Right lobe of liver (tissue), 5 donors: ENCODE results near the gene EPHA2. TPM values are rescaled to one million over a fixed set of nuclear protein-coding genes. Genes with fewer than 3 reads are reported as not detected.

Experiments used
- total RNA-seq, 6 experiments: library from RNA; depleted of rRNA in 2 of 6; stranded (reverse); fragments of >200 nt in 2 of 6; fragmentation: NEBNext Ultra II Directional in 3 of 6; extraction: Animal tissue kit (Norgen Biotek cat#: 25700) in 3 of 6; gene quantifications; one replicate each; pipeline versions ENCODE4 v1.1.0 to v1.2.4, GENCODE V29; 2016 to 2023
- donor health status: DM: no; HTN: no; CAD: no.
- donor health status: DM: no; HTN: no; CAD: no.
- donor health status: DM: no; HTN: yes; CAD: no.
- donor health status: DM: no; HTN: yes; CAD: no.

Gene EPHA2
- total RNA-seq, 6 experiments from 2014 or later: 6.0 to 14.7 (median 10.8) TPM

Other genes with a start within 250 kb of the EPHA2 start
- gene ZBTB17, start 180.0 kb downstream of the EPHA2 start, total RNA-seq: 10 to 100 TPM in 4 of 6 experiments, 1 to 10 TPM in 2; 9.2 to 13.3 (median 11.0) TPM
- not detected for gene SRARP, start 151.8 kb downstream of the EPHA2 start, total RNA-seq
- 1 to 10 TPM in 4 of 6 experiments, under 1 TPM in 2; 0.54 to 2.0 (median 1.2) TPM for gene HSPB7, start 138.0 kb downstream of the EPHA2 start, total RNA-seq
- under 1 TPM in 2 of 6 experiments, not detected in 4; 0.43 to 0.47 TPM for gene CLCNKA, start 134.0 kb downstream of the EPHA2 start, total RNA-seq
- not detected for gene CLCNKB, start 112.3 kb downstream of the EPHA2 start, total RNA-seq
- gene FAM131C, start 82.4 kb downstream of the EPHA2 start, total RNA-seq: under 1 TPM in 2 of 6 experiments, not detected in 4; 0.19 to 1.00 TPM
- 1 to 10 TPM in 4 of 6 experiments, under 1 TPM in 2; 0.31 to 2.8 (median 1.5) TPM for gene ARHGEF19, start 56.6 kb upstream of the EPHA2 start, total RNA-seq
- gene CPLANE2, start 81.1 kb upstream of the EPHA2 start, total RNA-seq: 1 to 10 TPM; 2.2 to 4.4 (median 3.1) TPM
- gene FBXO42, start 196.4 kb upstream of the EPHA2 start, total RNA-seq: 10 to 100 TPM in 3 of 6 experiments, 1 to 10 TPM in 3; 7.9 to 14.1 (median 10.2) TPM
- 10 to 100 TPM; 41.4 to 57.8 (median 47.5) TPM for gene SZRD1, start 211.2 kb upstream of the EPHA2 start, total RNA-seq